GM12878 (cell line): ENCODE data around the gene SUSD1. TPM values are rescaled to one million over a fixed set of nuclear protein-coding genes. Genes with fewer than 3 reads are reported as not detected.

Source experiments
- ATAC-seq: fragments of 200-7000 bp; cut with Tn5 transposase; 3 replicates; pipeline ENCODE4 v1.9.1; 2020; ENCODE audit warnings: mild to moderate bottlenecking, moderate library complexity
- BruUV-seq: library from RNA; stranded (reverse); fragments of 400-500 nt; replicated peaks from 2 replicates; lab custom pipeline; 2021; lab: Mats Ljungman, UMichigan
- CTCF ChIA-PET: fragments of 300-600 bp; sonication (Branson Sonifier 250); formaldehyde crosslinking; extraction: SDS; loops from one replicate; lab custom pipeline; 2021; ENCODE audit warnings: inconsistent platforms; lab: Yijun Ruan, JAX
- POLR2A ChIA-PET: fragments of 350-600 bp; formaldehyde crosslinking; extraction: SDS; loops from one replicate; lab custom pipeline; 2021; ENCODE audit warnings: inconsistent platforms; lab: Charles Lee
- RAD21 ChIA-PET: fragments of 300-600 bp; sonication (Branson Sonifier 250); formaldehyde crosslinking; loops from one replicate; lab custom pipeline; 2023; ENCODE audit warnings: antibody characterized with exemption; ENCODE audit not compliant: unreplicated experiment; lab: Charles Lee
- SMC1A ChIA-PET: fragments of 300-600 bp; sonication (Branson Sonifier 250); formaldehyde crosslinking; loops from one replicate; lab custom pipeline; 2023; ENCODE audit not compliant: unreplicated experiment, uncharacterized antibody; lab: Charles Lee
- DNase-seq: peaks from one replicate; pipeline ENCODE4 v3.0.0-alpha.2; 2011; ENCODE audit warnings: low read depth, low spot score
- FAIRE-seq: peaks from 3 replicates; lab custom pipeline; 2011; peaks lifted over from hg19 to GRCh38; lab: Jason Lieb, UNC
- H2AFZ ChIP-seq: 2 replicates; pipeline ENCODE4 v1.6.0; 2011; ENCODE audit warnings: low read depth, low read length, control low read depth; ENCODE audit not compliant: control insufficient read depth
- H3K27ac ChIP-seq: 2 replicates; pipeline ENCODE4 v1.5.1; 2011; ENCODE audit warnings: control low read depth; ENCODE audit not compliant: control insufficient read depth, insufficient read depth
- H3K27me3 ChIP-seq, 2 experiments: replicated peaks in 1 of 2; 2 replicates each; pipeline versions ENCODE4 v1.6.0 to v1.6.1; 2011; ENCODE audit warnings: low read length in 1 of 2; ENCODE audit not compliant: control insufficient read depth in 2 of 2, insufficient read depth in 2 of 2
- H3K36me3 ChIP-seq, 2 experiments: 2 replicates each; pipeline ENCODE4 v1.5.1; 2011; ENCODE audit warnings: low read length in 1 of 2; ENCODE audit not compliant: control insufficient read depth in 2 of 2, insufficient read depth in 2 of 2
- H3K4me1 ChIP-seq: 2 replicates; pipeline ENCODE4 v1.6.1; 2011; ENCODE audit warnings: mild to moderate bottlenecking, low read length, moderate library complexity, mixed read lengths; ENCODE audit not compliant: control insufficient read depth, insufficient read depth
- H3K4me2 ChIP-seq: 2 replicates; pipeline ENCODE4 v1.6.0; 2011; ENCODE audit warnings: control low read depth; ENCODE audit not compliant: control insufficient read depth, insufficient read depth
- H3K4me3 ChIP-seq: fragments of 200-600 bp; sonication (generic); 2 replicates; pipeline ENCODE4 v1.5.1; 2016
- H3K79me2 ChIP-seq: 2 replicates; pipeline ENCODE4 v1.6.0; 2011; ENCODE audit warnings: low read length; ENCODE audit not compliant: control insufficient read depth, insufficient read depth
- H3K9ac ChIP-seq: 2 replicates; pipeline ENCODE4 v1.8.0; 2011; ENCODE audit warnings: low read length, control low read depth, mixed read lengths; ENCODE audit not compliant: control insufficient read depth, insufficient read depth
- H3K9me3 ChIP-seq: replicated peaks from 3 replicates; pipeline ENCODE4 v1.5.1; 2011; ENCODE audit warnings: mild to moderate bottlenecking, low read length; ENCODE audit not compliant: control insufficient read depth, insufficient read depth
- H4K20me1 ChIP-seq: 2 replicates; pipeline ENCODE4 v1.6.0; 2011; ENCODE audit not compliant: control insufficient read depth, insufficient read depth
- ASH2L ChIP-seq: fragments of 300-600, 200-600 bp; sonication (generic); IDR thresholded peaks from 2 replicates; pipeline ENCODE4 v1.6.1; 2017; ENCODE audit warnings: low read depth, mild to moderate bottlenecking, borderline replicate concordance
- BACH1 ChIP-seq: fragments of 450-650 bp; IDR thresholded peaks from 2 replicates; pipeline ENCODE4 v1.6.1; 2017; ENCODE audit warnings: mild to moderate bottlenecking, borderline replicate concordance
- EZH2 ChIP-seq: IDR thresholded peaks from 2 replicates; pipeline ENCODE4 v1.6.1; 2012; ENCODE audit warnings: low read depth, mild to moderate bottlenecking, control low read depth, inconsistent platforms, low read length, borderline replicate concordance; ENCODE audit not compliant: control insufficient read depth
- KDM1A ChIP-seq: fragments of 200-600 bp; sonication (generic); IDR thresholded peaks from 2 replicates; pipeline ENCODE4 v1.6.1; 2016; ENCODE audit warnings: borderline replicate concordance
- KLF5 ChIP-seq: fragments of 450-650 bp; IDR thresholded peaks from 2 replicates; pipeline ENCODE4 v1.6.1; 2014; ENCODE audit warnings: mild to moderate bottlenecking; ENCODE audit not compliant: partially characterized antibody
- MLLT1 ChIP-seq: fragments of 450-650 bp; IDR thresholded peaks from 2 replicates; pipeline ENCODE4 v1.6.1; 2016; ENCODE audit warnings: mild to moderate bottlenecking
- NFYA ChIP-seq: IDR thresholded peaks from 2 replicates; pipeline ENCODE4 v1.6.1; 2011; ENCODE audit warnings: low read depth, mild to moderate bottlenecking, low read length, improper control_type of control experiment, borderline replicate concordance
- NR2F1 ChIP-seq: fragments of 450-650 bp; conservative IDR thresholded peaks from 2 replicates; pipeline ENCODE4 v1.6.1; 2017; ENCODE audit warnings: mild to moderate bottlenecking
- SP1 ChIP-seq: IDR thresholded peaks from one replicate; pipeline ENCODE4 v1.6.1; 2011; ENCODE audit warnings: low read depth, low read length
- TCF7 ChIP-seq: IDR thresholded peaks from 2 replicates; pipeline ENCODE4 v1.6.1; 2014; ENCODE audit warnings: antibody characterized with exemption, borderline replicate concordance
- ZNF24 ChIP-seq: fragments of 450-650 bp; IDR thresholded peaks from 2 replicates; pipeline ENCODE4 v1.6.1; 2017; ENCODE audit warnings: antibody characterized with exemption, mild to moderate bottlenecking
- WGBS: methylation state at CpG from one replicate; pipeline ENCODE4 v1.1.6; 2016; ENCODE audit warnings: low lambda C conversion rate; ENCODE audit not compliant: insufficient replicate concordance, insufficient coverage; ENCODE audit errors: missing lambda C conversion rate; 5-methylcytosine and 5-hydroxymethylcytosine counted together
- in situ Hi-C: fragments of 300-500 bp; cut with MboI; formaldehyde crosslinking; loops from 9 replicates; pipeline ENCODE4 v1.14.3; 2018; ENCODE audit warnings: mixed read lengths
- intact Hi-C: fragments of 100-400 bp; cut with micrococcal nuclease; formaldehyde crosslinking; loops from one replicate; pipeline ENCODE4 v1.14.2; 2022; ENCODE audit not compliant: unreplicated experiment
- polyA plus RNA-seq, 11 experiments: library from polyadenylated mRNA; depleted of rRNA in 4 of 11; unstranded in 6 of 11; stranded (reverse) in 5 of 11; fragments of >200 nt; fragmentation: Nextera tagmentation in 4 of 11; fragmentation: Illumina TruSeq in 1 of 11; extraction: Ambion mirVana in 4 of 11; extraction: Trizol in 1 of 11; gene quantifications; 1 replicate in 1 of 11; 2 replicates in 10 of 11; pipeline versions ENCODE4 v1.2.1 to v1.2.3, GENCODE V29; 2011 to 2016; ENCODE audit warnings: inconsistent platforms in 2 of 11, missing spikeins in 2 of 11, low read depth in 1 of 11
- total RNA-seq, 4 experiments: library from RNA; depleted of rRNA in 3 of 4; stranded (reverse); fragments of >200 nt in 3 of 4; fragmentation: Illumina TruSeq in 1 of 4; extraction: Trizol in 1 of 4; gene quantifications; 2 replicates each; pipeline versions ENCODE4 v1.2.1 to v1.2.3, GENCODE V29; 2013 to 2021
- TF ChIP-seq, protein P1 (sequence below): fragments of 450-650 bp; IDR thresholded peaks from 2 replicates; pipeline ENCODE4 v1.6.1; 2017; ENCODE audit warnings: low read depth, mild to moderate bottlenecking, moderate library complexity

SUSD1 gene
- total and polyA plus RNA-seq, 10 of the 15 experiments (the other 5 are each of a cell fraction or from before 2014, with no cell fraction given) = 6.7 to 20.8 (median 13.2) TPM

- H3K79me2 ChIP-seq = no peaks in the 10 kb centered on the region
- CTCF ChIA-PET = interaction anchor here (1.0 kb wide), 1 partner anchor 197 kb away, joined by 3 read pairs; no protein-coding TSS in a partner anchor
- H3K36me3 ChIP-seq = no peaks in the 10 kb centered on the region
- H3K27me3 ChIP-seq = no peaks in the 10 kb centered on the region
- FAIRE-seq = no peak
- intact Hi-C loops = no loop called here
- no peak for DNase-seq
- no peak for TF ChIP-seq NFYA
- TF ChIP-seq, all 136 proteins: peak for 0
- Histone ChIP-seq H3K4me2 (no peak overlapping the region), H3K4me3 (no peak overlapping the region), H3K27ac (no peak overlapping the region), H4K20me1 (no peaks in the 10 kb centered on the region), H2AFZ (no peak overlapping the region), H3K9ac (no peak overlapping the region), H3K9me3 (peaks cover 11% of the 10 kb centered on the region), H3K4me1 (no peaks in the 10 kb centered on the region)
- WGBS = 86% methylated on average over 3 of the region's 3 CpGs
- ATAC-seq = no peak
- in situ Hi-C loops = no loop called here
- ChIA-PET POLR2A (interaction anchor here (1.2 kb wide), 1 partner anchor 12 kb away, joined by 3 read pairs; no protein-coding TSS in a partner anchor), SMC1A (no interaction called here), RAD21 (no interaction called here)
- no TSS peak for BruUV-seq
Observed at GRCh38 chr9:112132356-112132755, 42.7 kb downstream of the SUSD1 start.

DNA sequence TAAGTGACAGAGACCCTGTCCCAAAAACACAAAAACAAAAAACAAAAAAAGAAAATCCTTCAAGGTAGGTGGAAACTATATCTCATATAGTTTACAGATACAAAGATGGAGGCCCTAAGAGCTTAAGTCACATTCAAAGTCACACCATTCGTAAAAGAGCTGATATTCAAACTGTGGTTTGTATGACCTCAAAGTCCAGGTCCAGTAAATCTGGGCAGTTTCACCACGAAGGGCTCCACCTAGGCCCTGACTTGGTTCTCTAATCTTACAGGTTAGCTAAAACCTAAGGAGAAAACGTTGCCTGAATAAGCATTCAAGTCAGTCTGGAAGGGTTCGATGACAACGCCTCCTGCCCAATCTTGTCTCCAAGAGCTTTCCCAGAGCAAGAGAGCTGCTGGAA is 44.1 kb downstream of the SUSD1 start:
- ChIA-PET CTCF (no interaction called here), RAD21 (interaction anchor here (0.8 to 1.2 kb wide), 2 partner anchors 34 to 56 kb away, joined by 3 read pairs; no protein-coding TSS in a partner anchor), POLR2A (no interaction called here), SMC1A (interaction anchor here (0.6 to 1.3 kb wide), 5 partner anchors 41 to 229 kb away, joined by 3 to 6 read pairs (median 4); no protein-coding TSS in a partner anchor)
- intact Hi-C loops = no loop called here
- Histone ChIP-seq H3K9me3 (peaks cover 11% of the 10 kb centered on the region), H3K27ac (no peak overlapping the region), H3K79me2 (no peaks in the 10 kb centered on the region), H2AFZ (no peak overlapping the region), H4K20me1 (no peaks in the 10 kb centered on the region), H3K4me2 (no peak overlapping the region), H3K27me3 (no peaks in the 10 kb centered on the region), H3K36me3 (no peaks in the 10 kb centered on the region), H3K9ac (no peak overlapping the region), H3K4me1 (no peaks in the 10 kb centered on the region), H3K4me3 (no peak overlapping the region)
- in situ Hi-C loops = no loop called here
- no peak for ATAC-seq
- no peak for DNase-seq
- no peak for FAIRE-seq
- no TSS peak for BruUV-seq
- 72% methylated on average over 5 of the region's 5 CpGs for WGBS
- no peak for TF ChIP-seq BACH1
- no peak for TF ChIP-seq KLF5
- TF ChIP-seq, protein P1, sequence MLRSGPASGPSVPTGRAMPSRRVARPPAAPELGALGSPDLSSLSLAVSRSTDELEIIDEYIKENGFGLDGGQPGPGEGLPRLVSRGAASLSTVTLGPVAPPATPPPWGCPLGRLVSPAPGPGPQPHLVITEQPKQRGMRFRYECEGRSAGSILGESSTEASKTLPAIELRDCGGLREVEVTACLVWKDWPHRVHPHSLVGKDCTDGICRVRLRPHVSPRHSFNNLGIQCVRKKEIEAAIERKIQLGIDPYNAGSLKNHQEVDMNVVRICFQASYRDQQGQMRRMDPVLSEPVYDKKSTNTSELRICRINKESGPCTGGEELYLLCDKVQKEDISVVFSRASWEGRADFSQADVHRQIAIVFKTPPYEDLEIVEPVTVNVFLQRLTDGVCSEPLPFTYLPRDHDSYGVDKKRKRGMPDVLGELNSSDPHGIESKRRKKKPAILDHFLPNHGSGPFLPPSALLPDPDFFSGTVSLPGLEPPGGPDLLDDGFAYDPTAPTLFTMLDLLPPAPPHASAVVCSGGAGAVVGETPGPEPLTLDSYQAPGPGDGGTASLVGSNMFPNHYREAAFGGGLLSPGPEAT = no peak
- no peak for TF ChIP-seq TCF7
- no peak for TF ChIP-seq EZH2
- no peak for TF ChIP-seq SP1
- TF ChIP-seq NR2F1 = no peak
- no peak for TF ChIP-seq ASH2L
- TF ChIP-seq KDM1A = no peak
- TF ChIP-seq ZNF24 = no peak
- TF ChIP-seq MLLT1 = no peak
